Tibial nerve (tissue), 4 donors: ENCODE measurements around the gene GFPT2.

Source experiments
- CTCF ChIP-seq, 5 experiments: fragments of 200-600 bp in 3 of 5; fragments of 450-650 bp in 2 of 5; sonication (generic) in 3 of 5; IDR thresholded peaks; one replicate each; pipeline ENCODE4 v1.5.1; 2016 to 2019; ENCODE audit warnings: antibody characterized with exemption in 5 of 5, mild to moderate bottlenecking in 3 of 5, moderate library complexity in 2 of 5
- EP300 ChIP-seq, 2 donors: sonication (generic); formaldehyde crosslinking; IDR thresholded peaks; one replicate each; pipeline ENCODE4 v1.6.1; 2017; ENCODE audit warnings: antibody characterized with exemption in 2 of 2, mild to moderate bottlenecking in 1 of 2
- POLR2A ChIP-seq, 2 donors: fragments of 450-650 bp; IDR thresholded peaks; one replicate each; pipeline ENCODE4 v1.6.1; 2017; ENCODE audit warnings: antibody characterized with exemption in 2 of 2, mild to moderate bottlenecking in 2 of 2, moderate library complexity in 2 of 2

- no peak for TF ChIP-seq CTCF (IDR thresholded peaks at IDR 0.05)
- TF ChIP-seq POLR2A (IDR thresholded peaks at IDR 0.05), result no peak
- no peak for TF ChIP-seq EP300 (IDR thresholded peaks at IDR 0.05)
Observed at GRCh38 chr5:180376511-180376910, 23.4 kb upstream of the GFPT2 start.
